Measurements from ENCODE around the gene DNAH11.

DNA sequence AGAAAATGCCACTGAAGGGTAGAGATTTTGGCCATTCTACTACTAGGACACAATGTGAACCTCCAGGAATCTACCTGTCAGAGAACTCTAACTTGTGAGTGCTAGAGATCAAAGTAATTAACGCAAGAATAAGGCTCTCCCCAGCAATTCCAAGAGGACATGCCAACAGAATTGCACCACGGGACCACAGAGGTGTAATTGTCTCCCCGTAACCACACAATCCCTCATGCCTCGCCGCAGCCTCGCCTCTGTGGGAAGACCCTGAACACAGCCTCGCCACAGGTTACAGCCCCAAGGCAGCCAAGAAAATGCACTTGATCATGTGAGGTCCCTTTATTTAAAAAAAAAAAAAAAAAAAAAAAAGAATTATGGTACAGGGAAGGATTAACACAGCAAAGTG, 373.3 kb downstream of the DNAH11 start:
- TF ChIP-seq, protein P1, sequence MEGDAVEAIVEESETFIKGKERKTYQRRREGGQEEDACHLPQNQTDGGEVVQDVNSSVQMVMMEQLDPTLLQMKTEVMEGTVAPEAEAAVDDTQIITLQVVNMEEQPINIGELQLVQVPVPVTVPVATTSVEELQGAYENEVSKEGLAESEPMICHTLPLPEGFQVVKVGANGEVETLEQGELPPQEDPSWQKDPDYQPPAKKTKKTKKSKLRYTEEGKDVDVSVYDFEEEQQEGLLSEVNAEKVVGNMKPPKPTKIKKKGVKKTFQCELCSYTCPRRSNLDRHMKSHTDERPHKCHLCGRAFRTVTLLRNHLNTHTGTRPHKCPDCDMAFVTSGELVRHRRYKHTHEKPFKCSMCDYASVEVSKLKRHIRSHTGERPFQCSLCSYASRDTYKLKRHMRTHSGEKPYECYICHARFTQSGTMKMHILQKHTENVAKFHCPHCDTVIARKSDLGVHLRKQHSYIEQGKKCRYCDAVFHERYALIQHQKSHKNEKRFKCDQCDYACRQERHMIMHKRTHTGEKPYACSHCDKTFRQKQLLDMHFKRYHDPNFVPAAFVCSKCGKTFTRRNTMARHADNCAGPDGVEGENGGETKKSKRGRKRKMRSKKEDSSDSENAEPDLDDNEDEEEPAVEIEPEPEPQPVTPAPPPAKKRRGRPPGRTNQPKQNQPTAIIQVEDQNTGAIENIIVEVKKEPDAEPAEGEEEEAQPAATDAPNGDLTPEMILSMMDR (IDR thresholded peaks at IDR 0.05 in 4 of 5, conservative IDR thresholded peaks at IDR 0.05 in 1 of 5), result no peak
- TF ChIP-seq POLR2A (IDR thresholded peaks at IDR 0.05), result no peak
